NB4 (cell line): ENCODE results near the gene ZNF197.

Experiments
- CTCF ChIP-seq: IDR thresholded peaks from one replicate; pipeline ENCODE4 v1.5.1; 2012; ENCODE audit warnings: low read depth, low read length
- MAX ChIP-seq: IDR thresholded peaks from 2 replicates; pipeline ENCODE4 v1.6.1; 2011; ENCODE audit warnings: low read depth, low read length
- POLR2A ChIP-seq: IDR thresholded peaks from 2 replicates; pipeline ENCODE4 v1.6.1; 2011; ENCODE audit warnings: mild to moderate bottlenecking; ENCODE audit not compliant: insufficient read length; ENCODE audit errors: extremely low read depth

- no peak for TF ChIP-seq CTCF
- TF ChIP-seq POLR2A: no peak
- no peak for TF ChIP-seq MAX
Observed at GRCh38 chr3:44669760-44670159, 44.9 kb downstream of the ZNF197 start.
